Measurements from ENCODE around the gene SYNE2.

SYNE2 gene

GRCh38 chr14:63962906-63963305 is 110.1 kb downstream of the SYNE2 start:
- DNase-seq, result no peak

GRCh38 chr14:63963439-63963838 is 110.6 kb downstream of the SYNE2 start:
- DNase-seq, result no peak

GRCh38 chr14:63964113-63964512 is 111.3 kb downstream of the SYNE2 start:
- no peak for DNase-seq

- DNase-seq, result no peak
Measured at GRCh38 chr14:63966407-63966806, 113.6 kb downstream of the SYNE2 start.

- DNase-seq, result no peak
Measured at GRCh38 chr14:63972323-63972932, 119.6 kb downstream of the SYNE2 start.

- DNase-seq, result no peak
Measured at GRCh38 chr14:63974176-63974575, 121.4 kb downstream of the SYNE2 start.

- no peak for DNase-seq
Measured at GRCh38 chr14:63981569-63981968, 128.8 kb downstream of the SYNE2 start.

GRCh38 chr14:63982156-63982555 is 129.4 kb downstream of the SYNE2 start:
- DNase-seq, result no peak

GRCh38 chr14:63982629-63983028 is 129.8 kb downstream of the SYNE2 start:
- DNase-seq, result no peak

GRCh38 chr14:63986789-63987533 is 134.2 kb downstream of the SYNE2 start:
- DNase-seq, result no peak

- no peak for DNase-seq
Measured at GRCh38 chr14:63988579-63988978, 135.8 kb downstream of the SYNE2 start.

GRCh38 chr14:63991833-63992232 is 139.0 kb downstream of the SYNE2 start:
- no peak for DNase-seq

- DNase-seq, result no peak
Measured at GRCh38 chr14:63992858-63993257, 140.1 kb downstream of the SYNE2 start.

GRCh38 chr14:63993992-63994391 is 141.2 kb downstream of the SYNE2 start:
- no peak for DNase-seq

GRCh38 chr14:63995285-63995684 is 142.5 kb downstream of the SYNE2 start:
- no peak for DNase-seq

GRCh38 chr14:63996016-63996415 is 143.2 kb downstream of the SYNE2 start:
- DNase-seq, result no peak

GRCh38 chr14:63996625-63997220 is 143.9 kb downstream of the SYNE2 start:
- DNase-seq, result no peak

- DNase-seq, result no peak
Measured at GRCh38 chr14:64000749-64001148, 147.9 kb downstream of the SYNE2 start.

GRCh38 chr14:64005822-64006221 is 153.0 kb downstream of the SYNE2 start:
- no peak for DNase-seq

- DNase-seq, result no peak
Measured at GRCh38 chr14:64008016-64008415, 155.2 kb downstream of the SYNE2 start.

GRCh38 chr14:64012003-64012402 is 159.2 kb downstream of the SYNE2 start:
- DNase-seq, result no peak

- DNase-seq, result no peak
Measured at GRCh38 chr14:64012720-64013119, 159.9 kb downstream of the SYNE2 start.

GRCh38 chr14:64025479-64025878 is 172.7 kb downstream of the SYNE2 start:
- no peak for DNase-seq

GRCh38 chr14:64026600-64026999 is 173.8 kb downstream of the SYNE2 start:
- DNase-seq, result no peak

All from midbrain (tissue), 1 donor.